OCI-LY7 (cell line): ENCODE measurements around the gene CNTN4. TPM values are rescaled to one million over a fixed set of nuclear protein-coding genes. Genes with fewer than 3 reads are reported as not detected.
"Not testable (repeated sequence)": the region's sequence is repeated elsewhere in the genome, so short reads cannot be mapped to it uniquely, and the experiment has no call there.

Source experiments
- BruUV-seq: library from RNA; stranded (reverse); fragments of 400-500 nt; replicated peaks from 2 replicates; lab custom pipeline; 2021; lab: Mats Ljungman, UMichigan
- CTCF ChIA-PET: fragments of 300-600 bp; sonication (Branson Sonifier 250); formaldehyde crosslinking; loops from one replicate; lab custom pipeline; 2022; ENCODE audit warnings: antibody characterized with exemption; ENCODE audit not compliant: unreplicated experiment; lab: Charles Lee
- POLR2A ChIA-PET: fragments of 300-600 bp; sonication (Branson Sonifier 250); formaldehyde crosslinking; loops from one replicate; lab custom pipeline; 2022; ENCODE audit warnings: antibody characterized with exemption; lab: Charles Lee
- DNase-seq: peaks from one replicate; pipeline ENCODE4 v3.0.0-alpha.2; 2015; ENCODE audit warnings: low spot score
- H2AFZ ChIP-seq: fragments of 200-600 bp; sonication (generic), shearing (Covaris generic); 2 replicates; pipeline ENCODE4 v1.6.1; 2014; ENCODE audit warnings: mild to moderate bottlenecking, antibody characterized with exemption, low read length, moderate library complexity
- H3K27ac ChIP-seq: fragments of 200-600 bp; sonication (generic); 2 replicates; pipeline ENCODE4 v1.5.1; 2014; ENCODE audit warnings: mixed run types, low read depth, mild to moderate bottlenecking, moderate library complexity, low read length, inconsistent platforms; ENCODE audit not compliant: poor library complexity, severe bottlenecking
- H3K36me3 ChIP-seq: fragments of 200-600 bp; sonication (generic); 2 replicates; pipeline ENCODE4 v1.6.1; 2014; ENCODE audit warnings: mild to moderate bottlenecking, antibody characterized with exemption, low read length, moderate library complexity, mixed read lengths; ENCODE audit not compliant: insufficient read depth
- H3K4me1 ChIP-seq: fragments of 200-600 bp; sonication (generic); 2 replicates; pipeline ENCODE4 v1.5.1; 2014; ENCODE audit warnings: mild to moderate bottlenecking, low read length; ENCODE audit not compliant: insufficient read depth, poor library complexity, severe bottlenecking
- H3K4me2 ChIP-seq: fragments of 200-600 bp; sonication (generic); 2 replicates; pipeline ENCODE4 v1.6.1; 2014; ENCODE audit warnings: mild to moderate bottlenecking, low read length
- H3K4me3 ChIP-seq: fragments of 200-600 bp; sonication (generic); 2 replicates; pipeline ENCODE4 v1.5.1; 2014; ENCODE audit warnings: mild to moderate bottlenecking, low read depth, low read length; ENCODE audit not compliant: poor library complexity, severe bottlenecking
- H3K79me2 ChIP-seq: fragments of 200-600 bp; sonication (generic); 2 replicates; pipeline ENCODE4 v1.6.1; 2016; ENCODE audit warnings: low read depth, mild to moderate bottlenecking, low read length, moderate library complexity, mixed read lengths; ENCODE audit not compliant: insufficient read depth
- H3K9me2 ChIP-seq: fragments of 200-600 bp; sonication (generic); 2 replicates; pipeline ENCODE4 v1.6.1; 2016; ENCODE audit warnings: mild to moderate bottlenecking, low read length, mixed read lengths; ENCODE audit not compliant: insufficient read depth
- H3K9me3 ChIP-seq: fragments of 200-600 bp; sonication (generic); 2 replicates; pipeline ENCODE4 v1.6.1; 2014; ENCODE audit warnings: mild to moderate bottlenecking, mixed run types, low read length, mixed read lengths
- H4K20me1 ChIP-seq: fragments of 200-600 bp; sonication (generic); 2 replicates; pipeline ENCODE4 v1.6.1; 2014; ENCODE audit warnings: mild to moderate bottlenecking, antibody characterized with exemption, low read length, moderate library complexity, mixed read lengths; ENCODE audit not compliant: insufficient read depth
- CTCF ChIP-seq: fragments of 200-600 bp; sonication (generic); conservative IDR thresholded peaks from 2 replicates; pipeline ENCODE4 v1.5.1; 2014; ENCODE audit warnings: mild to moderate bottlenecking, antibody characterized with exemption, low read length, moderate library complexity, mixed read lengths
- EZH2phosphoT487 ChIP-seq: fragments of 200-600 bp; sonication (generic); IDR thresholded peaks from 2 replicates; pipeline ENCODE4 v1.6.1; 2018; ENCODE audit warnings: low read depth, borderline replicate concordance, mild to moderate bottlenecking, mixed run types, antibody characterized with exemption, low read length, moderate library complexity, mixed read lengths
- intact Hi-C: fragments of 100-400 bp; cut with micrococcal nuclease; formaldehyde crosslinking; loops from one replicate; pipeline ENCODE4 v1.10.0; 2022; ENCODE audit not compliant: unreplicated experiment
- total RNA-seq, 2 experiments: library from RNA; depleted of rRNA in 1 of 2; stranded (reverse); fragments of >200 nt in 1 of 2; shearing (Covaris generic) in 1 of 2; gene quantifications; 2 replicates each; pipeline ENCODE4 v1.2.3, GENCODE V29; 2014 to 2022

CNTN4 gene
- total RNA-seq, 2 experiments from 2014 or later = not detected

- Histone ChIP-seq H3K9me2 (no peaks in the 10 kb centered on the region), H3K36me3 (no peaks in the 10 kb centered on the region), H3K4me3 (no peak overlapping the region), H2AFZ (no peak overlapping the region), H3K4me1 (no peaks in the 10 kb centered on the region), H3K9me3 (no peaks in the 10 kb centered on the region), H3K27ac (no peak overlapping the region), H4K20me1 (no peaks in the 10 kb centered on the region), H3K79me2 (no peaks in the 10 kb centered on the region), H3K4me2 (no peak overlapping the region)
- no peak for DNase-seq
- intact Hi-C loops = no loop called here
- CTCF ChIA-PET = no interaction called here
- no TSS peak for BruUV-seq
- POLR2A ChIA-PET = interaction anchor here (0.6 kb wide), 2 partner anchors 206 to 512 kb away, joined by 3 read pairs; no protein-coding TSS in a partner anchor
- TF ChIP-seq EZH2phosphoT487 (no peak), CTCF (no peak)
Measured at GRCh38 chr3:2984831-2985220, 886.2 kb downstream of the CNTN4 start.

DNA sequence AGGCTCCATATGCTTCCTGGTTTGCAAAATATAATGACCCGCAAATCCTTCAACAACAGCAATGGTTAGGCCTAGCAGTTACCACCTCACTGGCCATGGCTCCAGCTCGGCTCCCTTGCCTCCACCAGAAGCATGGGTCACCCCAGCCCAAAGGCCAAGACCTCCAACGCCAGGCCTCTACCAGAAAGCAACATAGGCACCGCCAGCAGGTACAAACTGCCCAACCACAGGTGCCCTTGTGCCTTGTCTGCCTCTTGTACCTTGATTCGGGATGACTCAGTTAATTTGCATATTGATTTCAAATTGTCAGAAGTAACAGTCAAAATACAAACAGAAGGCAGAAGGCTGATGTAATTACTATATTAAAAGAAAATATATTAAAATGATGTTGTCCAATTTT, 886.8 kb downstream of the CNTN4 start:
- no peak overlapping the region for H3K4me2 ChIP-seq
- no peak overlapping the region for H3K27ac ChIP-seq
- CTCF ChIA-PET = no interaction called here
- H3K4me1 ChIP-seq = no peaks in the 10 kb centered on the region
- no peaks in the 10 kb centered on the region for H3K9me3 ChIP-seq
- H3K4me3 ChIP-seq = no peak overlapping the region
- H3K9me2 ChIP-seq = no peaks in the 10 kb centered on the region
- no peaks in the 10 kb centered on the region for H3K79me2 ChIP-seq
- no peak overlapping the region for H2AFZ ChIP-seq
- no peaks in the 10 kb centered on the region for H4K20me1 ChIP-seq
- BruUV-seq = no TSS peak
- DNase-seq = no peak
- intact Hi-C loops = no loop called here
- TF ChIP-seq CTCF (no peak), EZH2phosphoT487 (no peak)
- POLR2A ChIA-PET = interaction anchor here (0.6 kb wide), 2 partner anchors 207 to 511 kb away, joined by 3 read pairs; no protein-coding TSS in a partner anchor
- no peaks in the 10 kb centered on the region for H3K36me3 ChIP-seq

- TF ChIP-seq CTCF (no peak), EZH2phosphoT487 (no peak)
- ChIA-PET CTCF (no interaction called here), POLR2A (interaction anchor here (0.7 kb wide), 1 partner anchor 237 kb away, joined by 3 read pairs; no protein-coding TSS in a partner anchor)
- intact Hi-C loops = no loop called here
- H3K79me2 ChIP-seq = no peaks in the 10 kb centered on the region
- H3K36me3 ChIP-seq = no peaks in the 10 kb centered on the region
- BruUV-seq = no TSS peak
- no peaks in the 10 kb centered on the region for H3K4me1 ChIP-seq
- no peaks in the 10 kb centered on the region for H3K9me3 ChIP-seq
- no peaks in the 10 kb centered on the region for H4K20me1 ChIP-seq
- H3K4me3 ChIP-seq = no peak overlapping the region
- no peak overlapping the region for H3K27ac ChIP-seq
- H2AFZ ChIP-seq = no peak overlapping the region
- H3K4me2 ChIP-seq = no peak overlapping the region
- no peak for DNase-seq
- H3K9me2 ChIP-seq = no peaks in the 10 kb centered on the region
Measured at GRCh38 chr3:2992534-2992933, 893.9 kb downstream of the CNTN4 start.

GRCh38 chr3:2993130-2993529, 894.5 kb downstream of the CNTN4 start:
- intact Hi-C loops, H2AFZ ChIP-seq, BruUV-seq, H3K9me2 ChIP-seq, H4K20me1 ChIP-seq, H3K9me3 ChIP-seq, CTCF ChIA-PET, H3K4me1 ChIP-seq, H3K4me3 ChIP-seq, H3K79me2 ChIP-seq, H3K4me2 ChIP-seq, DNase-seq, H3K27ac ChIP-seq, H3K36me3 ChIP-seq: not testable (repeated sequence)
- POLR2A ChIA-PET = interaction anchor here (0.7 kb wide), 1 partner anchor 238 kb away, joined by 3 read pairs; no protein-coding TSS in a partner anchor
